Colon (tissue), 2 donors: Measurements from ENCODE around the gene AKNAD1.

Experiments used
- FAIRE-seq: peaks from 2 replicates; lab custom pipeline; 2012; peaks lifted over from hg19 to GRCh38; lab: Jason Lieb, UNC
- donor health status: control.
- donor health status: control.

Gene AKNAD1

DNA sequence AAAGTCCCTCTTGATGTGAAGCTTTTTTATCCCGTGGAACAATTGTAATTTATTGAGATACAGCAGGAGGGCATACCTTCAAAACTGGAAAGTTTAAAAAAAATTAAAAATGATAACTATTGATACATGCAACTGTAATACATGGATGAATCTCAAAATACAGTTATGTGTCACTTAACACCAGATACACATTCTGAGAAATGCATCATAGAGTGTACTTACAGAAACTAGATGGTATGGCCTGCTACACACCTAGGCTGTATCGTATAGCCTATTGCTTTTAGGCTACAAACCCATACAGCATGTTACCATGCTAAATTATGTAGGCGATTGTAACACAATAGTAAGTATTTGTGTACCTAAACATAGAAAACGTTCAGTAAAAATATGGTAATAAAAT, 7.1 kb upstream of the AKNAD1 start:
- FAIRE-seq, result no peak

DNA sequence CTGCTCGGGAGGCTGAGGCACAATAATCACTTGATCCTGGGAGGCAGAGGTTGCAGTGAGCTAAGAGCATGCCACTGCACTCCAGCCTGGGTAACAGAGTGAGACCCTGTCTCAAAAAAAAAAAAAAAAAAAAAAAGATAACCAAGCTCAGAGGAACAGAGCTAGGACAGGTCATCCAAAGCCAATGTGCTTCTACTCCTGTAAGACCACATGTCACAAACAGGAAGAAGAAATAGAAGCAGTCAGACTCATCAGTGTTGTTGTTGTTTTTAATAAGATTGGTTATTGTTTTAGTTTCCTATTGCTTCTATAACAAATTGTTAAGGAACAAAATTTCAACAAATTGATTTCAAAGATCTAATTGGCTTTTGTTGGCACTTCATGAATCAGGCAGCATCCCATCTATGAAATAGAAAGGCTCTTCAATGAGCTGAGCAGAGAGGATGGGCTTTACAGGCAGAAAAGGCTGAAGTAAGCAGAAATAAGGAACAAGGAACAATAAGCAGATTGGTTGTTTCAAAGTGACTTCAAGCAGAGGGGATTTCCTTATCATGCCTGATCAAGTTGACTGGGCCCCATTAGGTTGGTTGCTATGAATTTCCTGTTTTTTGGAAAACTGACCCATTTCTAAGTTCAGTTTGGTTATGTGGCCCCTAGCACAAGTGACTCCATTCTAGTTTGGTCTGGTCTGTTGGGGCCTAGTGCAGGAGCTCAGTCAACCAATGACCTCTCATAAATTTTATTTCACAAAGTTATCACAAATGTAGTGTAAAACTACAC, 6.0 kb upstream of the AKNAD1 start:
- FAIRE-seq, result no peak

DNA sequence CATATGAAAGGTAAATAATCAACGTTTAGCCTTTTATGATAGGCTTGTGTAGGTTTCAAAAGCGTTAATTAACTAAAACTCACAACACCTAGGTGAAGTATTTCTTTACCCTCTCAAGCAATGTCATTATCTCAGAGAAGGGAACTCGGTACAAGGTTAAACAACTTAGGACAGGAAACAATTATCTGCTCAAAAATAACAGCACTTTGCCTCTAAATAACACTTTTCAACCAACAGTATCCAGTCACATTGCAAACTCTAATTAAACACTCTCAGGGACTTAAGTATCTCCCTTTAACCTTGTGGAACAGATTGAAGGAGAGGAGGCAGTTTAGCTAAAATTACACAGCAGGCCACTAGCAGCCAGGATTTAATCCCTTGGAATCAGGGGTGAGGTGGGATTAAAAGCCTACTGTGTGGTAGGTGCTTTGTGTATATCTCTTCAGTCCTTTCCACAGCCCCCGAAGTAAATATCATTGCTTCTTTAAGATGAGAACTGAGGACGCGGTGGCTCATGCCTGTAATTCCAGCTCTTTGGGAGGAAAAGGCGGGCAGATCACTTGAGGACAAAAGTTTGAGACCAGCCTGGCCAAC, 5.2 kb upstream of the AKNAD1 start:
- FAIRE-seq, result no peak

DNA sequence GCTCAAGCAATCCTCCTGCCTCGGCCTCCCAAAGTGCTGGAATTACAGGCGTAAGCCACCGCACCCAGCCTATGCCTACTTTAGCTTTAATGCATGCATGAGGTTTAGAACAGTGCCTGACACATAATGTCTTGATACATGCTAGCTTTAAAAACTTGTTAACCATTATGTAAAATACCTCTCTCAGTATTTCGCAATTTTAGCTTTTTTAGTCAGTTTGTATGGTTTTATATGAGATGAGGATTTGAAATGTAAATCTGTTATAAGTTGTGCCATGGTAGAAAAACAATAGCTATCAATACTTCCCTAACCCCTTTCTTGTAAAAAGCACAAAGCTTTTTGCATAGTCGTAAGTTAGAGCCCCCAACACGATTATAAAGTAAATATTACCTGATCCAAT, 4.7 kb upstream of the AKNAD1 start:
- FAIRE-seq, result no peak

DNA sequence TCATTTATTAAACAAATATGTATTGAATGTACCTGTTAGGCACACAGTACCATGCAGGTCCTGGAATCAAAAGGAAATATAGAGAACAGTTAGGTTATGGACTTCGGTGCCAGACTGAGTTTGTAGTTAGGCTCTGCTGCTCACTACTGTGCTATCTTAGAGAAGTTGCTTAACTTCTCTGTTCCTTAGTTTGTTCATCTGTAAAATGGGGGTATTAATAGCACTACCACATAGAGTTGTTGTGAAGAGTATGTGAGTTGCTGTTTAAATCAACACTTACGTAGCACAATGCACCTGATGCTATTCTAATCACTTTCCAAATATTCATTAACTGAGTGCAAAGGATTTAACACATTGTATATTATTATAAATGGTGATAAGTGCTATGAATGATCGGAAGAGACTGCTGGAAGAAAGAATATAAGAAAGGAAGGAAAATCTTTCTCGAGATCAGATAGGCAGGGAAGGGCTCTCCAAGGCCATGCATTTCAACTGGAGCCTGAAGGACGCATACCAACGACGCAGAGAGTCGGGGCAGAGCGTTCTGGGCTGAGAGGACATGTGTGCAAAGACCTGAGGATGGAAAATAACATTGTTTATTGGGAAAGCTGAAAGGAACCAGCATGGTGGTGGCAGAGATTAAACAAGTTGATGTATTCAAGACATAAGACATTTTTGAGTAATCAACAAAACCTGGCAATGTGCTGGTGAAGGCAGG, 3.5 kb upstream of the AKNAD1 start:
- no peak for FAIRE-seq

DNA sequence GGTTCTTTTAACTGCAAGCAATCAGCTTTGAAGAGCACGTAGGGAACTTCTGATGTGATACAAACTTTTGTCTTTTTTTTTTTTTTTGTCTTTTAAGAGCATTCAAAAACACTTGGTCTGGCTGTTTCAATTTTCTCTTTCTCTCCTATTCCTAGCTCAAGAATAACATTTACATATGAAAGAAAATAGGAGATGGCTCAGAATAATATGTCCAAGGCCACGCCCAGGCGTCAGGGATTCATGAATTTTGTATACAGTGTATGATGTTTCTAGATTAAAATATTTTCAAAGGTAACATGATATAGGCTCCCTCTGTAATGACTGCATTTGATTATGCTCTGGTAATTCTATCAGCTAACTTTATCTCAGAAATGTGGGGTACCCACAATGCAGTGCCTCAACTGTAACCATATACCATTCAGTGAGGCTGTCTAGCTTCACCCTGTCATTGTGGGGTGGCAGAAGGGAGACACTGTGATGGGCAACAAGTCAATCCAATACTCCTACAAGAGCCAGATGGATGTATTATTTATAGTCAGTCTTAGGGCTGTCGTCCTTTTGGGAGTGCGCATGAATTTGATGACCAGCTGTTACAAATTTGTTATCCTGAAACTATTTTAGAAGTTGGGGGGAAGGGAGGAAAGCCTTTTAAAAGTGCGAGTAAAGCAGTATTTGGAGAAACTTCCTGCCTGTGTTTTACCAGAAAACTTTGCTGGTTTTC, 1.5 kb upstream of the AKNAD1 start:
- FAIRE-seq, result no peak

DNA sequence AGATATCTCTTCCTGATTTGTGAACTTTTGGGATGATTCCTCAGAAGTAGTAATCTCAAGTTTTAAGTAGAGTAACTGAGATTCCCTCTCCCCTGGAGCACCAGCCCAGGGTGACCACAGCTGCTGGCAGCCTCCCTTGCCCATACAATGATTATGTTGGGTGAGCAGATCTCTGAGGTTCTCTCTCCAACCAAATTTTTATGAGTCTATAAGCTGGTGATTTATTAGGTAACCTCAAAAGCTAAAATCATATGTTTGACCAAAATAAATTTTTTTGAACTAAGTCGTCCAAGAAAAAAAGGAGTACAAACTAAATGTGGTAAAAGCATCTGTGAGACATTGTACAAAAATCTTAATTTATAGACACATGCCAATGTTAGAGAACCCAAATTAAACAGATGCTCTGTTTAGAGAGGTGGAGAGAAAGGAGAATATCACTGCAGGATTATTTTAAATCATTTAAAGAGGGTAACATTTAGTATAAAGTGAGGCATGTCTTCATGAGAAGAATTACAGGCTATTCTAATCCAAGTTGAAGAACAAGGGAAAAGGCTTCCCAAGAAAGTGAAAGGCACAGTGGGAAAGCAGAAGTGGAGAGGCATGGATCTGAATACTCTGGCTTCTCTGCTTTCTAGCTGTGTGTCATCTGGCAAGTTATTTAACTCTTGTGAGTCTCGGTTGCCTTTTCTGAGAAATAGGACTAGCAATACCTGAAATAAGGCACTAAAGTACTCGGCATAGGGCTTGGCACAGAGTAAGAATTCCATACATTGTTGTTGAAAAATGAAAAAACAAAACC, 2.5 kb downstream of the AKNAD1 start:
- FAIRE-seq, result no peak

DNA sequence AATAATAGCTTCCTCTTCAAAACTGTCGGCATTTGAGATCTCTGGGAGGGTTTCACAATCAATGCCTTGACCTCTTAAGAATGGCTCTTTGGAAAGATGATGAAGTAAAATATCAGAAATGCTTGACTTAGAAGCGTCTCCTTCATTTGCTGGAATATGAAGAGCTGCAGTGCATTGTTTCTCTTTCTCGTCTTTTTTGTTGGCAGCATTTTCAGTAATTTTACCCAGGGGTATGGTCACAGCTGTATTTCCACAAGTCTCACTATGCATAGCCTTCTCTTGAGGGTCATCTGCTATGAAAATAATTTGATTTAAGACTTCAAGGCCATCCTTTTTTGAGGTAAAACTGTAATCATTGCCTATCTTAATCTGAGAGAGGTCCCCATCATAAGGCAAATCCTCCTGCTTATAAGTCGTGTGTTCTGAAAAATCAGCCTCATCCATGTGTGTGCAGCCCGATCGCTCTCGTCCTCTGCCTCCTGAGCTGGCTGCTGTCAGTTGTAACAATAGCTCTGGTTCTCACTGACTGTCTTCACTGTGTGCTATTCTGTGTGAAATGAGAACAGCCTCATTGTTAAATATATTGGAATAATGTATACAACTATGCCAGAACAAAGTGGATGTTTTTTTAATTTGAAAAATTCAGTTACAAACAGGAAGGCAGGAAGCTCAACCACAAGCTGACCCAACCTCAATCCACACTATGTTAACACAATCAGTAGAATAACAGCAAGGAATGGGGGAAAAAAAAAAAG, 4.5 kb downstream of the AKNAD1 start:
- FAIRE-seq, result no peak

DNA sequence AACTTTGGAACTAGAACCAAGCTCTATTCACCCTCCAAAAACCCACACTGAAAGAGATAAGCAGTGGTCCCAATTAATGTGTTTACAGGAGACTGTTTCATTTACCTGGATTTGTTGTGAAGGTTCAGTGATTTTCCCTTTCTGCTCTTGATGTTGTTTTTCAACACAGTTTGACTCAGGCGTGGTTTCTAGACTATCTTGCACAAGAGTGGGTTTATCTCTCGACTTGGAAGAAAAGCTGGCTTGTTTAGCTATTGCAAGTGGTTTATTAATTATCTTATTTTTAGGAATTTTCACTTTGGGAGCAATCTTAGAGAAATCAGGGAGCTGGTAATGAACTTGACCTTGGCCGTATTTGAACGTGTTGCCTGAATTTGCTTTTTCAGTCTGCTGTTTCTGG, 5.3 kb downstream of the AKNAD1 start:
- no peak for FAIRE-seq

DNA sequence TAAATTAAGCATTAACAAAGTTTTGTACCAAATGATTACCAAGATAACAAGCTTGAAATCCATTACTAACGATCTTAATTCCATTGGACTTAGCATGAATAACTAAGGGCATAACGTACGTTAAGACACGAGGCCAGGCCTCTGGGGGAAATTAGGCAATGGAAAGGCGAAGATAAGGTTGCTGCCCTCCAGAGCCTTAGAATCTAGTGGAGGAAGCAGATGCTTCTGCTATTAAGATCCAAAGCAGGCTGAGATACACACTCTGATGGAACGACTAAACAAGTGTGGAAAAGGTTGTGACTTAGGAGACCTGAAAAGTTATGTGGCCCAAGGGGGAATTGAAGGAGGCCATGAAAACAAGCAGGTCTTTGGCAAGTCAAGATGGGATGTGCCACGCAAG, 6.0 kb downstream of the AKNAD1 start:
- no peak for FAIRE-seq

DNA sequence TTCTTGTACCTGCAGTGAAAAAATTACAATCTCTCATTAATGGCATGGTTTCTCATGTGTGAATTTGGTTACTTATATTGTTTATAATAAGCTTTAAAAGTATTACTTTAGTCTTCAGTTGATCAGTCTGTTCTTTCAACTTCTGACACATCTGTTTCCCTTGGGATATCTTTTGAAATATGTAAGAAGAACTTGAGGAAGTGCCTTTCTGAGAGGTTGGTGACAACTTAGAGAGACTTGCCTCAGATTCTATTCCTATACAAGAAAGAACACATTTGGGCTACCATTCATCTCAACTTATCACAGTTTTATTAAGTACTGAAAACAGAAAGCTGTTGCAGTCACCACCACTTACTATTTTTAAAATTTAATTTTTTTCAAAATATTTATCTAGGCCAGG, 8.1 kb downstream of the AKNAD1 start:
- no peak for FAIRE-seq

DNA sequence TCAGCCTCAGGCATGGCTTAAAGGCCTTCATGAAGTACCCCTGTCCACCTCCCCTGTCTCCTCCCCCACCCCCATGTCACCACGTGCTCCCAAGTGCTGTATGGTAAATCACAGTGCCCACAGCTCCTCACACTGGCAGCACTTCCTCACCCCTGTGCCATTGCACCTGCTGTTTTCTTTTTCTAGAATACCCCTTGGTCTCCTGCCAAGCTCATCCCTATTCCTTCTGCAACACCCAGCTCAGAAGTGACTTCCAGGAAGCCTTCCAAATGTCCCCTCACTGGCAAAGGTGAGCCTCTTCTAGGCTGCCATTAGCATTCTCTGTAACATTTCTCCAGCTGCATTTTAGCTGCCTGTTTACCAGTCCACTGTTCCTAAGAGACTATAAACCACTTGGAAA, 9.4 kb downstream of the AKNAD1 start:
- FAIRE-seq, result no peak

DNA sequence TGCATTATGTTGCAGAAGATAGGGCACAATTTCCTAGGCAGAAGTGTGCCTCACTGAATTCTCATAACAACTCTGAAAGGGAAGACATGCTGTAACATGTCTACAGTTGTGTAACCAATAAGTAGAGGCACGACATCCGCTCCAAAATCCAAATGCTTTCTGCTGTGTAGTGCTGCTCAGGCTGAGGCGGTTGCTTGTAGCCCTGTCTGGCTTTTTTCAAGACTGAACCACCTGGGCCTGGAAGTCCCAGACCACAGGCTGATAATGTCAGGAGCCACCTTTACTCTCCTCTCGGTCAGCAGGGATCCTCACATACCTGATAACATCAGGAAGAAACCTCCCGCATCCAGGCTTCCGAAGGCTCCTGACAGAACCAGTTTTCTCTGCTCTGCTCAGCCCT, 10.9 kb downstream of the AKNAD1 start:
- no peak for FAIRE-seq

DNA sequence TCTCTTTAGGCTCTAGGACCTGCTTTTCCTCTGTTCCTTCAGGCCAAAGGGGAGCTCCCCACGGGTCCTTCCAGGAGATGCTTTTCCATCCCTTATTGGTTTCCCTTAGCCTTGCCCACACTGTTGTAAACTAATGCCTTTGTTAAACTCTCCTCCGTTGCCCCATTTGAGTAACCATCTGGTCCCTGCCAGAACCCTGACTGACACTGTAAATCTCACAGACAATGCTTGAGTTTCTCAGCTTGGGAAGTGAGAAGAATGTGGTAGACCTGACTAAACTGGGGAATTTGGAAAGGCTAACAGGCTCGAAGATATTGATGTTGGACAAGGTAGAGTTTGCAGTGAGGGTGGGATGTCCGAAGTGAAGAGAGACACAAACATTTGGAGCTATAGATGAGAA, 11.4 kb downstream of the AKNAD1 start:
- FAIRE-seq, result no peak

DNA sequence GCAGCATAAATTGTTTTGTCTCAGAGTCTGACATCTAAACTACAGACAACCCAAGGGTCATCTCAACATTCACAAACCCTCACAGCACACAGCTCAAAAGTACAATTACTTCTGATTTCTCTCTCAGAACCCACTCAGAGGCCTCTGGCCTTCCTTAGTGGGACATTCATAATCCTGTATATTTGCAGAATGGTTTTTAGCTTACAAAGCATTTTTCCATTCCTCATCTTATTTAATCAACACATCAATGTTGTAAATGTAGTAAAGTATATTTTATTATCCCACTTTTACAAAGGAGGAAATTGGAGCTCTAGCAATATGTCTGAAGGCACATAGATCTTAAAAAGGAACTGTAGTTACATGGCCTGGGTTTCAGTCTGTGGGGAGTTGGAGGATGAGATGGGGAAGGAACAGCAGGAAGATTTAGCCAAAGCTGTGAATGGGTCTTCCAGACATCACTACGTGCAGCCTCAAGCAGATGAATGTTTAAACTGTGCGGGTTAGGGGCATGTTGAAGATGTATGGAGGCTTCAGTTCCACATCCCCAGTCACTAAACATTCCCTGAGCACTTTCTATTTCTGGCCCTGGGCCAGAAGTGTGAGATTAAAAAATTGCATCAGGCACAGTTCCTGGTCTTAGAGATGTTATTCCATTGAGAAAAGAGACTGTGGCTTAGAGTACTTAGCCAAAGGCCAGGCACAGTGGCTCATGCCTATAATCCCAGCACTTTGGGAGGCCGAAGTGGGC, 13.3 kb downstream of the AKNAD1 start:
- no peak for FAIRE-seq

DNA sequence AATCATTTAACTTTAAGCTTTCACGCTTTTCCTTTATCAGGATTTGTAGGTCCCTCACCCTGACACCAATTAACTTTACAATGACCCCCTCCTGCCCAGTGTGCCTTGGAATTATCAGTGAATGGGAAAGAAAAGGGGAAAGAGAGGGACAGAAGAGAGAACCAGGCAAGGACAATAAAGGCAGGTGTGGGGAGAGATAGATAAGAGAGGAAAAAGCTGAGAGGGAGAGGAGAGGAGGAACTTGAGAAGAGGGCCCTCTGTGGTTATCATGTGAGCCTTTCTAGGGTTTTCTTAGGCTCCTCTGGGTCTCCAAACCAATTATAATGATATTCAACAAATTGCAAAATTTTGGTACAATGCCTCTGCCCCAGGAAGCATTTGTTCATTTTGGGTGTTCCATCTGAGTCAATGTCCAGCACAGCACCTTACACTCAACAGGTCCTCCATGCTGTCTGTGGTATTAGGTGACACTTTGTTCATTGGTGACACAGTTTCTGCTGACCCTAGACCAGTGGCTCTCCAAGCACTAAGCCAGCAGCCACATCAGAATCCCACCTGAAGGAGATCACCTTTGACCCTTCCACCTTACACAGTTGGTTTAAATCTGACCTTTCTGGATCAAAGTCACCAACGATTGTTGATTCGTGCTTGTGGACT, 14.2 kb downstream of the AKNAD1 start:
- FAIRE-seq, result no peak

DNA sequence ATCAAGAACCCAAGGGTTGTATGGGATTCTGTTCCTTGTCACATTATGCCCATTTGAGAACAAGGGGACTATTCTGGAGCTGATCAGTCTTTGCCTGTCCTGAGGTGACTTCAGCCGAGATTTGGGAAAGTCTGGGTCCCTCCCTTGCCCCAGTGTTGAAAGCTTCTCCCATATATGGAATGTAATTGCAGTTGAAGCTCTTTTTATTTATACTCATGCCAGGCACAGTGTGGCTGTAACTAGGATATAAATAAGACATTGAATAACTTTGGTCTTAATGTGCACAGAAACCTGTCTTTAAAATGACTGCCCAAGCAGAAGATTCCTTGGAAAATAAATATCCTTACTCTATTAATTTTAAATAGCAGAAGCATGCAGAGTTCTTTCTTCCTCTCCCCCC, 15.2 kb downstream of the AKNAD1 start:
- no peak for FAIRE-seq

DNA sequence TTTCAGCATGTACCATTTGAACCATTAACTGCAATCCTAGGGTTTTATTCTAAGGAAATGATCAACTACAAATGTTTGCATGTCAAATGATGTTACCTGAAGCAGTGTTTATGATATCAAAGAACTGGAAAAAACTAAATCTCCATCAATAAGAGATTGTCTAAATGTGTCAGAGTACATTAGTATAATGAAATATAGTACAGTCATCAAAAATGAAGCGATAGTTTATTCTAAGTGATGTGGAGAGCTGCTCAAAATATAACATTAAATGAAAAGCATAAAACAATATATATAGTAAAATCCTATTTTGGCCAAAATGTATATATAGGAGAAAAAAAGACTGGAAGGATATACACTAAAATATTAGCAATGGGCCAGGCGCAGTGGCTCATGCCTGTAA, 24.0 kb downstream of the AKNAD1 start:
- FAIRE-seq, result no peak

DNA sequence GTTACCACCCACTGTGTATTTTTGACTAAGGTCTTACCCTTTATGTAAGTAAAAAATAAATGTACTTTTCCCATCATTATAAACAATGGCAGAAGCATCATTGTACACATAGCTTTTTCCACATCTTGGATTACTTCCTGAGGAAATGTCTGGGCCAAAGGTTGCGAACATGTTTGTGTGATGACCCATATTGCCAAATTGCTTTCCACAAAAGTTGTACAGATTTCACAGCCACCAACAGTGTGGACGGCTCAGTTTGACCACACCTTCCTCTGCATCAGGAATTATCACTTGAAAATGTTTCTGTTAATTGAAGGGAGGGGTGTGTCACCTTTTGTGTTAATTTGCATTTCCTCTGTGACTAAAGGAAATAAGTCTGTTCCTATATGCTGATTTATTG, 25.7 kb downstream of the AKNAD1 start:
- no peak for FAIRE-seq
